PFSK-1 (cell line): Measurements from ENCODE around the gene MED26.

Experiments
- FOXP2 ChIP-seq: optimal IDR thresholded peaks from 2 replicates; pipeline ENCODE3; 2011; ENCODE audit warnings: borderline replicate concordance, control low read depth, inconsistent platforms; ENCODE audit not compliant: insufficient read depth; ENCODE audit errors: extremely low read length, extremely low read depth
- POLR2AphosphoS5 ChIP-seq: IDR thresholded peaks from 2 replicates; pipeline ENCODE4 v1.6.1; 2012; ENCODE audit warnings: low read depth, mild to moderate bottlenecking, control low read depth, low read length, moderate library complexity
- SIN3A ChIP-seq: IDR thresholded peaks from 2 replicates; pipeline ENCODE4 v1.6.1; 2012; ENCODE audit warnings: mild to moderate bottlenecking, low read length, moderate library complexity, borderline replicate concordance; ENCODE audit not compliant: insufficient read depth
- TAF1 ChIP-seq: IDR thresholded peaks from 2 replicates; pipeline ENCODE4 v1.6.1; 2012; ENCODE audit warnings: low read length, control low read depth, borderline replicate concordance; ENCODE audit not compliant: insufficient read depth
- TF ChIP-seq, protein P1 (sequence below), 2 experiments: IDR thresholded peaks; 2 replicates each; pipeline versions ENCODE4 v1.6.1 to v1.8.0; 2011 to 2012; ENCODE audit warnings: low read depth in 2 of 2, low read length in 2 of 2, control low read depth in 1 of 2, inconsistent platforms in 1 of 2, mild to moderate bottlenecking in 1 of 2, moderate library complexity in 1 of 2; ENCODE audit not compliant: insufficient read depth in 1 of 2

The MED26 gene

DNA sequence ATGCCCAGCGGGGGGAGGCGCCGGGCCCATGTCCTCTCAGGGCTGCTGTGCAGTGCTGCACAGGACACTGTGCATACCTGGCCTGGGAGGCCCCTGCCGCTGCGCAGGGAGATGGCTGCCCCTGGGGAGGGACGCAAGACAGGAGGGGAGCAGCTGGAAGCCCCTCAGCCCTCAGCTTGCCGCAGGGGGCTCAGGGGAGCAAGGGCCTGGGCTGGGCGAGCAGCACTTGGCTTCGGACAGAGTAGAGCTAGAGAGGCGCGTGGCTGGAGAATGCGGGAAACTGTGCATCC lies 96.7 kb downstream of the MED26 start:
- TF ChIP-seq TAF1: no peak
- no peak for TF ChIP-seq FOXP2
- no peak for TF ChIP-seq POLR2AphosphoS5
- TF ChIP-seq, protein P1, sequence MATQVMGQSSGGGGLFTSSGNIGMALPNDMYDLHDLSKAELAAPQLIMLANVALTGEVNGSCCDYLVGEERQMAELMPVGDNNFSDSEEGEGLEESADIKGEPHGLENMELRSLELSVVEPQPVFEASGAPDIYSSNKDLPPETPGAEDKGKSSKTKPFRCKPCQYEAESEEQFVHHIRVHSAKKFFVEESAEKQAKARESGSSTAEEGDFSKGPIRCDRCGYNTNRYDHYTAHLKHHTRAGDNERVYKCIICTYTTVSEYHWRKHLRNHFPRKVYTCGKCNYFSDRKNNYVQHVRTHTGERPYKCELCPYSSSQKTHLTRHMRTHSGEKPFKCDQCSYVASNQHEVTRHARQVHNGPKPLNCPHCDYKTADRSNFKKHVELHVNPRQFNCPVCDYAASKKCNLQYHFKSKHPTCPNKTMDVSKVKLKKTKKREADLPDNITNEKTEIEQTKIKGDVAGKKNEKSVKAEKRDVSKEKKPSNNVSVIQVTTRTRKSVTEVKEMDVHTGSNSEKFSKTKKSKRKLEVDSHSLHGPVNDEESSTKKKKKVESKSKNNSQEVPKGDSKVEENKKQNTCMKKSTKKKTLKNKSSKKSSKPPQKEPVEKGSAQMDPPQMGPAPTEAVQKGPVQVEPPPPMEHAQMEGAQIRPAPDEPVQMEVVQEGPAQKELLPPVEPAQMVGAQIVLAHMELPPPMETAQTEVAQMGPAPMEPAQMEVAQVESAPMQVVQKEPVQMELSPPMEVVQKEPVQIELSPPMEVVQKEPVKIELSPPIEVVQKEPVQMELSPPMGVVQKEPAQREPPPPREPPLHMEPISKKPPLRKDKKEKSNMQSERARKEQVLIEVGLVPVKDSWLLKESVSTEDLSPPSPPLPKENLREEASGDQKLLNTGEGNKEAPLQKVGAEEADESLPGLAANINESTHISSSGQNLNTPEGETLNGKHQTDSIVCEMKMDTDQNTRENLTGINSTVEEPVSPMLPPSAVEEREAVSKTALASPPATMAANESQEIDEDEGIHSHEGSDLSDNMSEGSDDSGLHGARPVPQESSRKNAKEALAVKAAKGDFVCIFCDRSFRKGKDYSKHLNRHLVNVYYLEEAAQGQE (IDR thresholded peaks at IDR 0.05; ENCODE audit: insufficient read depth in 1 of 2, low read depth in 2 of 2, low read length in 2 of 2): no peak
- TF ChIP-seq SIN3A: no peak

- TF ChIP-seq TAF1 (no peak), FOXP2 (no peak)
Measured at GRCh38 chr19:16530540-16531379, 97.2 kb downstream of the MED26 start.

DNA sequence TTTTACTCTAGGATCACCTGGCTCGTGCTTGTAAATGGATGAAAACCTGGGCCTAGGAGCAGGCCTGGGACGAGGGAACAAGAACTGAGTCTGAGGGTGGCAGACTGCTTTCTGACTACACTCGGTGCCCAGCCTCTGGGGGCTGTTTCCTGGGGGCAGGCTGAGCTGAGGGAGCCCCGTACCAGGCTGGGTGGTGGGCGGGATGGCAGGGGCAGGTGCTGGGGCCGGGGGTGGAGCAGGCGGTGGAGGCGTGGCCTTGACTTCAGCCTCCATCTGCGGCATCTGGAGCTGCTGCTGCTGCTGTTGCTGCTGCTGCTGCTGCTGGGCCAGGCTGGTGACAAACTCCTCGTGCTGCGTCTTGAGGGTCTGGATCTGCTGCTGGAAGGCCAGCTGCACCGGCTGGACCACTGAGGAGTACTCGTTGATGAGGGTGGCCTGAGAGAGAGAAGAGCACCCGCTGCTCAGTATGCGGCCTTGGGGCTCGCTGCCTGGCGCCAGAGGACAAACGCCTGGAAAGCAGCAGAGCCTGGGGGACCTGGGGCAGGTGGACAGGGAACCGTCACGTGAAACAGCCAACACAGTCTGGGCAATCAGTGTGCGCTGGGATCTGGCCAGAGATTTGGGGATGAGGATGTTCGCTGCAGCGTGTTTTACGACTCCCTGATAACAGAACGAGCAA lies 98.4 kb downstream of the MED26 start:
- TF ChIP-seq FOXP2 (no peak), TAF1 (no peak), POLR2AphosphoS5 (no peak), SIN3A (no peak)
- TF ChIP-seq, protein P1 (IDR thresholded peaks at IDR 0.05; ENCODE audit: insufficient read depth in 1 of 2, low read depth in 2 of 2, low read length in 2 of 2): no peak

DNA sequence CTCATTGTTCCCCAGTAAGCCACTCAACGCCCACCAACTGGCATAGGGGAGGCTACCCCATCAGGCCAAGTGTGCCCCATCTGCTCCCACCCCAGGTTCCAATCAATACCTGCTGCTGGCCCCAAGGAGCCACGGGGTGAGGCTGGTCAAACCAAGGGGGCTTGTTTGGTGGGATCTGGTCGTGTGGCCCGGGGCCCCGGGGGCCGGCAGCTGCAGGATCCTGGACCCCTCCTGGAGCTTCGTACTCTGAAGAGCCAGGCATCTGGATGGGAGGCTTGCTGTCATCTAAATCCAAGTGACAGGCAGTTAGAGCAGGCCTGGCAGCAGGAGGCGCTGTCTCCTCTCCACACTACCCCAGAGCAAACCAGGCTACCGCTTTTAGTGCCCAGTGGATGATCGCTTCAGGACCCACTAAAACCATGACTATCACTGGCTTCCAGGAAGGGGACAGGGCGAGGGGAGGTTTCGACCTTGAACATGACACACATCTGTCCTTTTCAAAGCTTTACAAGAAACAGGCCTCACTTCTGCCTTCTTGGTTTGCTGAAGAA lies 100.0 kb downstream of the MED26 start:
- TF ChIP-seq, protein P1 (IDR thresholded peaks at IDR 0.05; ENCODE audit: insufficient read depth in 1 of 2, low read depth in 2 of 2, low read length in 2 of 2): no peak
- TF ChIP-seq SIN3A: no peak
- no peak for TF ChIP-seq FOXP2
- TF ChIP-seq POLR2AphosphoS5: no peak
- TF ChIP-seq TAF1: no peak

DNA sequence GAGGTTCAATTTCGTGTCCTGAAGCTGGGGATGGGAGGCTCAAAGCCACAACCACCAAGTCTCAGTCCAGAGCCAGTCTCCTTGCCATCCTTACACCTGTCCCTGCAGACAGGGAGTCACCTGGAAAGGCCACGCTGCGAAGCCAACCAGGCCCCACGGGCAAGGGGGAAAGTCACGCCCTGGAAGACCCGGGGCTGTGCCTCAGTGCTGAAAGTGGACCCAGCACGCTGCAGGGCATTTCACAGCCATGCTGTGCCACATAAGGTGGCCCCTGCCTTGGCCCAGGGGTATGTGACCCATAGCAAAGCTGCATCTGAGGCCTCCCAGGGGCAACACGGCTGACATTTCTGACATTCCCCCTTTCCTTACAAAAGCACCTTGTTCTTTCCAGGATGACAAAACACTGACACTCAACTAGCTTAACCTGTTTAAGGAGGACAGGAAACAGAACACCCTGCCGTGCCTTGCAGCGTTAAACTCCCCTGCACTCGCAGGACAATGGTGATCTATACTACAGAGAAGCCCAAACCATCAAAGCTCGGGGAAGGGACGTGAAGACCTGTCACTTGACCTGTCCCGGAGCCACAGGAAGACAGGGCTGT lies 100.6 kb downstream of the MED26 start:
- TF ChIP-seq FOXP2: no peak
- no peak for TF ChIP-seq POLR2AphosphoS5
- TF ChIP-seq, protein P1 (IDR thresholded peaks at IDR 0.05; ENCODE audit: insufficient read depth in 1 of 2, low read depth in 2 of 2, low read length in 2 of 2): no peak
- no peak for TF ChIP-seq TAF1
- no peak for TF ChIP-seq SIN3A
